Kidney tubule cell (primary cell): Measurements from ENCODE around the gene ERO1A.

Source experiments
- DNase-seq: peaks from one replicate; pipeline ENCODE4 v3.0.0-alpha.2; 2018; ENCODE audit warnings: low spot score

Gene ERO1A

DNA sequence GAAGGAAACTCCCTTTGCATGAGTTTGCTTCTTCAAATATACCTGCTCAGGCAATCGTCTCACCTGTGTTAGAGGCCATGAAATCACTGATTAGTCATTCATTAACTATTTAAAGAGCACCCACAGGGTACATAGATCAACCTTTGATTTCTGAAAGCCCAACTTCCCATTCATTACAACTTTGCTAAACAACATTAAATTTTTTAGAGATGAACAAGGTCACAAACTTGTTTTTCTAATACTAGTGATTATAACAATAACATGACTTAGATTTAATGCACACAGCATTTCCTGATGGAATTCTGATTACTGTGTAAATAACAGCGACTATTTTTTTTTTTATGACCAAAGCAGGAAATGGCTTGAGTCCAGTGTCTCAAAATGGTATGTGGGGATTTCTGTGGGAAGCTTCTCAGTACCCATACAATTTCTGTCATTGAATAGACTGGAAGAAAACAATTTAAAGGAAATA lies 5.4 kb upstream of the ERO1A start:
- peak; percentile 88 for DNase-seq

DNA sequence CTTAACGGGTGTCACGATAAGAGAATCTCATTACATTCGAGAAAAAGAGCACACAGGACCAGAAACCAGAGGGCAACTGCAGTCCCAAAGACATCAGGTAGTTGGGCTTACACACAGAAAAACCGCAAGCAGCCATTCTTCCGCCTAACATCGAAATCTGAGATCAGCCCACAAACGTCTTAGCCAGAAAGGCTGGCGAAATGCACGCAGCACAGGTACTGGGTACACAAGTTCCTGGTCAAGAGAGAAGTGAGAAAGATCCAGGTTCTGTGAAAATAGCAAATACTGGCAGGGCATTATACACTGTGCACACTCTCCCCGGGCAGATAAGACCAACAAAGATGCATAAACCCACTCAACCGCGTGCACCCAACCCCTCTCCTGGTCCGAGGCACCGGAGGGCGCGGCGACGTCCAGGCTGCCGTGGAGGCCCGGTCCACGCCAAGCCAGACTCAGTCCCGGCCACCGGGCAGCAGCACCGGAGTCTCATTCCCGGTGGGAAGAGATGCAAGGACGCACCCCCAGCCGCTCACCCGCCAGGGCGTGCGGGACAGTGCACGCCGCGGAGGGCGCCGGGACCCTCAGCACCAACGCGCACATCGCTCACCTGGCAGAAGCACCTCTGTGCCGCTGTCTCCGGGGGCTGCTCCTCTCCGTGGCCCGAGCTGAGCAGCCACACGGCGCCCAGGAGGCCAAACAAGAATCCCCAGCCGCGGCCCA lies 437 bp downstream of the ERO1A start:
- DNase-seq: peak; percentile 70

DNA sequence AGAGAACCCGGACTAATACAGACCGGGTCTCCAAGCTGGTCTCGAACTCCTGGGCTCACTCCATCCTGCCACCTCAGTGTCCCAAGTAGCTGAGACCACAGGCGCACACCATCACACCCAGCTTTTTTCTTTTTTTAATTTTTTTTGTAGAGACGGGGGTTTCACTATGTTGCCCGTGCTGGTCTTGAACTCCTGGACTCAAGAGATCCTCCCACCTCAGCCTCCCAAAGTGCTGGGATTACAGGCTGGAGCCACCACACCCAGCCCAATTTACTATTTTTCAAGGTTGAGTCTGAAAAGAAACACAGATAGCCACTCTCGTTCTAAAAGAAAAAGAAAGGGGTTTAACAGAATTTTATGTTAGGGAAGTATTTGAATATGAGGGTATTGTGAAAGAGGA lies 1.8 kb downstream of the ERO1A start:
- no peak for DNase-seq

DNA sequence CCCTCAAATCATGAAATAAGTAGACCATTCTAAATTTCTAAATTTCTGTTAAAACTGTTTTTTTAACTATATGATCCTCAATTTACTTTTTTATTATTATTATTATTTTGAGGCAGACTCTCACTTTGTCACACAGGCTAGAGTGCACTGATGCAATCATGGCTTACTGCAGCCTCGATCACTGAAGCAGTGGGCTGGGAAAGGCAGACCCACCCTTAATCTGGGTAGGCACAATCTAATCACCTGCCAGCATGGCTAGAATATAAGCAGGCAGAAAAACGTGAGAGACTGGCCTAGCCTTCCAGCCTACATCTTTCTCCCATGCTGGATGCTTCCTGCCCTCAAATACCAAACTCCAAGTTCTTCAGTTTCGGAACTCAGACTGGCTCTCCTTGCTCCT lies 2.3 kb downstream of the ERO1A start:
- no peak for DNase-seq

DNA sequence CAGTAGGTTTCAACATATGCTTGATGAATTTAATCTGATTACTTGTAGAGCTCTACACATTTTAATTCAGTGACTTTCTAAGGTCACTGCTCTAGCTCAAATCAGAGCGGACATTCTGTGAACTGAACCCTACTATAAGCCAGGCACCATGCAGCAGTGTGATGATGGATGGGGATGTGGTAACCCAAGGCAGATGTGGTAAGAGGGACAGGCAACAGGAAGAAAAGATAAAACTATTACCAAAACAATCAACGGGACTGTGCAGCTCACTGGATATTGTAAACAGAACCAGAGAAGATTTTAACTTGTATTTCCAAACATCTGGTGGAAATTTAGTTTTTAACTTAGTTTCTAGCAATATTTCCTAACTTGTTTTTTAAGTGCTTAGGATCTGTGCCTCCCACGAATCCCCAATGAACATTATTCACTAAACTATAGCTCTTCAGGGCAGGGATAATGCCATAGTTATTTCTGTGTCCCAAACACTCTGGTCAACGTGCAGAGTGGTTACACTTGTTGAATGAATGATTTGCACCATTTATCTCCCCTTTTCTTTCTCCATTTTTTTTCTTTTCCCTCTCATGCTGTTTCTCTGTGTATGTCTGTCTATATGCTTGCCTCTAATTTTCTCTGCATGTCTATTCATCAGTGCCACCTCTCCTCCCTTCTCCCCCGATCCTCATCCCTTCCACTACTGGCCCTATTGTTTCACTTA lies 3.0 kb downstream of the ERO1A start:
- no peak for DNase-seq

DNA sequence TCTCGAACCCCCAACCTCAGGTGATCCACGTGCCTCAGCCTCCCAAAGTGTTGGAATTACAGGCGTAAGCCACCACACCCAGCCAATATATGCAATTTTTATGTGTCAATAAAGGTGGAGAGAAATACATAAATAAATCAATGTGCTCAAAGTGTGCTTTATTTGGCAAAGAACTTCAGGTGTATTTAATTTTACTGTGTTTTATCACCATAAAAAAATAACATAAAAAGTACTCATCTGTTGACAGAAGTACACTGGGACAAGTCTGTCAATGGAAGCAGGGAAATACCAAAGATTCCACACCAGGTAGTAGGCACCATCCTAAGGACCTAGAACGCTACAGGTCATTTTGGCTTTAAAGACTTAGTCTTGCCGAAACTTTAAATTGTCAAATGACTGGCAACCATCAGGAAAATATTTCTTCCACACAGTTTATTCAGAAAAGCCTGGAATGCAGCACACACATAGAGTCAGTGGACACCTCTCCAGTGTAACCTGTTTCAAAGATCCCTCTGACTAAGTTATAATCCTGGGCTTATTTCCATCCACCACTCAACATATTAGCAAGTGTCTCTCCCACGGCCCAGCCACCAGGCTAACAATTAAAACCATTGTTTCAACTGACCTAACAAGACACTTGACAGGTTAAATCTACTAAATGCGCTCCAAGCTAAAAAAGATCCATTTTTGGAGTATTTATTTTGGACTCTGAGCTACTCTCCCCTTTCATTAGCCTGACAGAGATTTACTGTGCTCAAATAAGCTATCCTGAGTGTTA lies 4.2 kb downstream of the ERO1A start:
- DNase-seq: no peak

DNA sequence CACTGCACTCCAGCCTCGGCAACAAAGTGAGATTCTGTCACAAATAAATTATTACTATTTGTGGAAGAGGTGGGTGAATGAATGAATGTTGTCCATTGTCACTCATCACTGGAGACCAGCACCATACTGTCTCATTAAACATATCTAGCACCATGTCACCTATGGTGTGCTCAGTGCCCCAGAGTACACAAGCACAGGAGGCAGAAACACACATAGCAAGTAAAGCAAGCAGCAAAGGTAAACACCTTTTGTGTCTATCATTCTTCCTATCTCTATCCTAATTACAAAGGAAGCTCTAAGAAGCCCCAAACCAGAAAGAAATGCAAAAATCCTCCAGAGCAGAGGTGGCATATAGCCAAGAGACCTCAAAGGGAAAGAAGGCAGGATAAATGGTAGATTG lies 9.2 kb downstream of the ERO1A start:
- no peak for DNase-seq

DNA sequence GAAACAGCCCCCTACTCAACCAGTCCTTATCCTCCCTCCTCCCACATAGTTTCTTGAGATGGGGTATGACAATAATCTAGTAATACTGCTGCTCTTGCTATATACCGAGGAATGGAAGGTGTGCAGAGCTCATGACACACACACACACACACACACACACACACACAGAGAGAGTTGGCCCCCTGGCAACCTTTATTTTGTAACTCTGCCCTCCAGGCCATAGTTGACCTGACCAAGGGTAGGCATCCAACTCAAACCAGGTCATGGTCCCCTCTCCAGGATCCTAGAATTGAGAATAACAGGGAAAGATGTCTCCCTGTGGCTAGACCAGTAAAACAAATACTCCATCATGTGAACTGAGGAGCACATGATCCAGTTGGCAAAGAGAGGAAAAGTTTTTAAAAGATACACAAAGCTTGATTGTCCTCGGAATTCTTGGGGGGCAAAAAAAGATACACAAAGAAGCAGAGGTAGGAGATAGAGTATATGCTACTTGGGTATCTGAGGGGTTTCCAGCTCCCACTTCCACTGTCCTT lies 11.3 kb downstream of the ERO1A start:
- no peak for DNase-seq

DNA sequence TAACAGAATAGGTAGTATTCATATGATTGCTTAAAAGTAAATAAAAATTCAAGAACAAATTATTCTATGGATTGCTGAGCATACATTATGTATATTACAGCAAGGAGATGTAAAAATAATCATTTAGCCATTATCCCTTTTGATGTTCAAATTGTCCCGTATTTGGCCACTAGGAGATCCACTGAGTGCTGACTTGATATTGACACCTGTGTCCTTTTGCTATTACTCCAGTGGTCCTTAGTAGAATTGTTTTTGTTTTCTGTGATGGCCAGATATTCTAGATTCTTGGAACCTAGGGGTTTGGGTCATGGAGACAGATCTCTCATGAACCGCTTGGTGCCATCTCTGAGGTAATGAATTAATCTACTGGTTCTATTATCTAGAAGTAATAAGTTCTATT lies 16.8 kb downstream of the ERO1A start:
- DNase-seq: peak; percentile 13

DNA sequence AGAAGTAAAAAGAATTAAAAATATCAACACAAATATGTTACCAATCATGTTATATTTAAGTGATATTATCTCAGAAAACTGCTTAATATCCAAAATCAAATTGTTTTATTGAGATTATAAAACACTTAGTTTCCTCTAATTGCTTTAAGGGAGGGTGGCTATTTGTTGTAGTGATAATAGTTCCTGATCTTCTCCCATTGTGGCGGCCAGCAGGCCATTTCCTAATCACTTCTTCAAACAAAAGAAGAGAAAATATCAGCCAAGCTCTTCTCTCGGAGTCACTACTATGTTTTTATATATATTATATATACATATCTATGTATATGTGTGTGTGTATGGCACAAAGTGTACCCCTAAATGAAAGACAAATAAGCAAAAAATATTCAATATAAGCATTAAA lies 31.5 kb downstream of the ERO1A start:
- DNase-seq: no peak

DNA sequence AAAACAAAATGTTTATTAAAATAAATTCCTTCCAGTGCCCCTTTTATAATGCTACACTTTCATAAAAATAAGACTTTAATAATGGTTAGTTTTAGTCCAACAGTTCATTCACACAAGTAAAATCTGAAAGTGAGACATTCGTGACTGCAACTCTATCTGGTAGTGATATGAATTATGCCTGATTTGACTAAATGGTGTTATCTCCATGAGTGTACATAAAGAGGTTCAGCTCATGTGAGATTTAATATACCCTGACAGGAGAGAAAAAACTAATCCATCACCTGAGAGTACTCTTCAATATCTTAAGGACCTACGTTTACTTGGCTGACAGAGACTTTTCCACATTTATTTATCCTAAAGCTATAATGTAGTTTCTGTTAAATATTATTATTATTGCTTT lies 34.0 kb downstream of the ERO1A start:
- DNase-seq: no peak

DNA sequence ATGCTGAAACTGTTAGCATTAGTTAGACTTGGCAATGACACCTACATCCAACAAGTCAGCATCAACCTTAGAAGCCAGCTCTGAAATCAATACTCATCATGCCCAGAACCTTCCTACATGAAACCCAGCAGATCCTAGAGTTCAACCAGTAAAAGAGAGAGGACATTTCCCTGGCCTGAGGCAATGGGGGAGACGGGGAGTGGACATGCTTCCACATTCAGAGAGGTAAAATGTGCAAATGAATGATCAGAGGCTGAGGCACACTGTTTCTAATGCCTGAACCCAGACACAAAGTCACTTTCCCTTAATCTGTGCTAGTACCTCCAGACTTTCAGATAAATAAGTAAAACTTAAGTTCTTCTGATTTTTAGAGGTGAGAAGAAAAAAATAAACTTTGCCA lies 34.5 kb downstream of the ERO1A start:
- no peak for DNase-seq

DNA sequence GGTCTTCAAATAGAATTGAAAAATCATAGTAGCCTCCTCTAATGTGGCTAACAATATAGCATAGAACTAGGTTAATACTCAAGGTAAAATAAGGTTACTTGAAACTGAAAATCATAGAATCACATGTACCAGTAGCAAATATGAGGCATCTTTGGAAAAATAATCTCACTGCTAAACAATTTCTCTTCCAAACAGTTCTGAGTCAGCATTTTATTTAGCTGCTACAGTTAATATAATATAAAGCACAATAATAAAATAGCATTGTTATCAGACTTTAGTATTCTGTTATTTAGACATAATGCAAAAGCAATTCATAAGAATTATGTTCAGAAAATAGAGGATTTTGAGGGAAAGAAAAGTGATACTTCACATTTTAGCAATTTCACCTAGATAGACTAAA lies 35.0 kb downstream of the ERO1A start:
- no peak for DNase-seq

DNA sequence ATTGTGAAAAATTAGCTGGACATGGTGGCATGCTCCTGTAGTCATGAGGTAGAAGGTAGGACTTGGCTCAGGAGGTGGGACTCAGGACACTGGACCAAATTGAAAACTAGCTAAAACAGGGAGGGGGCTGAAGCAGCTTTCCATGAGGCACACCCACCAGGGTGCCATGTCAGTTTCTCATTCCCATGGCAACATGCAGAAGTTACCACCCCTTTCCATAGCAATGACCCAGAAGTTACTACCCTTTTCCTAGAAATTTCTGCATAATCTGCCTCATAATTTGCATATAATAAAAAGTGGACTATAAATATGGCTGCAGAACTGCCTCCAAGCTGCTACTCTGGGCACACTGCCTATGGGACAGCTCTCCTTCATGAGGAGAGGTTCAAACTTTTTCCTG lies 38.5 kb downstream of the ERO1A start:
- DNase-seq: no peak

DNA sequence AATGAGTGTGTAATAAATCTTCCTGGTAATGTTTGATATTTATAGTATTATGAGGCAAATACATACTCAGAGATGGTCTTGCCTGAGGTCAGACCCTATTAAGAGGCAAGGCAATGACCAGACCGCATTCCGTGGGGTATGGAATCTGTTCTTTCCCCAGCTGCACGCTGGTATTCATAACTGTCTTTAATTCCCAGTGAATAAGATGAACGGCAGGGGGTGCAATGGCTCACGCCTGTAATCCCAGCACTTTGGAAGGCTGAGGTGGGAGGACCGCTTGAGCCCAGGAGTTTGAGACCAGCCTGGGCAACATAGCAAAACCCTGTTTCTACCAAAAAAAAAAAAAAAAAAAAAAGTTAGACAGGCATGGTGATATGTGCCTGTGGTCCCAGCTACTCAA lies 44.6 kb downstream of the ERO1A start:
- DNase-seq: no peak

DNA sequence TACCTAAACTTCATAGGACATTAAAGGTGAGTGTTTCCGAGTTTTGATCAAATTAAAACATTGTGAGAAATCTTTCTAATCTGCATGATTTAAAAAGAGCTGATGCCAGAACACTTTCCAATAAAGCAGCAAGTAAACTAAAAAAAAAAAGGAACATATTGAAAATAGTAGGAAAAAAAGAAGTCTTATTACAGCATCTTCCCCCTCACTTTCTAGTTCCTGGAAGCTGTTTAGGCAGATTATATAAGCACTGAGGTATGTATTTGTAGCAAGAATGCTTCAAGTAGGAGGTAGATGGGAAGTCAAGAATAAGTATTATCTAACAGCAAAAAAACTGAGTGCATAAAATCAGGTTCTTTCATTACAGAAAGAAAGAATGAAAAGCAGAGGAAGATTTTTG lies 45.8 kb downstream of the ERO1A start:
- no peak for DNase-seq

DNA sequence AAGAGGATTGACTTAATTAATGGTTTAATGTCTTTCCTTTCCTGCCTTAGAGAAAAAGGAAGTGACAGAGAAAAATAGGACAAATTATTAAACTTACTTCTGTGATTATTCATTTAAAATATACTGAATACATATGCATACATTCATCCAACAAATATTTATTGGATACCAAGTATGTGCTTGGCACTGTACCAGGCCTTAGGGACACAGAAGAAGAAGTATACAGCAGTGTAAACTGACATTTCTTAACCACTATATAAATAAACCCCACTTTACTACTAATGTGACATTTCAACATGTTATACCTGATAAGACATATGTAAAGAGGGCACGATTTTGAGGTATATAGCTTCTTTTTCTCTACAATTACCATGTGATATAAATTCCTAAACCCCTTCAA lies 53.6 kb downstream of the ERO1A start:
- no peak for DNase-seq

DNA sequence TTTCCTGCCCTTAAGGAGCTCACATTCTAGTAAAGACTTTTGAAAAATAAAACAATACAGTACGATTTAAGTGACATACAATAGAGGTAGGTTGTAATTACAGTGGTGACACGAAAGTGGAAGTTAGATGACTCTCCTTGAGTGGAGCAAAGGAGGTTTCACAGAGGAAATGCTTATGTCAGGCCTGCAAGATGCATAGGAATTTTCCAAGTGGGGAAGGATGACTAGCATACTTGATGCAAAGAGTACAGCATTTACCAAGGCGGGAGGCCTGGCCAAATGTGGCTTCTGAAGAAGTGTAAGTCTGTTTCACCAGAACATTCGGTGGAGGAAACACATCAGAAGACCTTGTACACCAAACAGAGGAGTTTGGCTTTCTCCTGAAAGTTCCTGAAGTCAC lies 55.2 kb downstream of the ERO1A start:
- no peak for DNase-seq

DNA sequence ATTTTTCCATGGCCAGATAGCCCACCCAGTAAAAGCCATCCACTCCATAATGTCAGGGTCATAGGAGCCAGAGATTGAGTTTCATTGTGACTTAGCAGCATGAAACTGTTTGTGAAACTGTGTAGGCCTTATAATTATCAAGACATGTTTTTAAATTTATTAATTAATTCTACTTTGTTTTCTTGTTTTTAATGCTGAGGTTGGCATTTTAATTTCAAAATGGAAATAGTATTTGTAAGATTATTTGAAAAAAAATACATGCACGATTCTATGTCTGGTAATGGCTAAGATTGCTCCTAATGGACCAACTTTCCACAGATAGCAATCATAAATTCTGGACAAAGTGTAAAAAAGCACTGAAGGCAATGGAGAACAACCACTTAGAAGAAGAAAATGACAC lies 75.7 kb downstream of the ERO1A start:
- no peak for DNase-seq

DNA sequence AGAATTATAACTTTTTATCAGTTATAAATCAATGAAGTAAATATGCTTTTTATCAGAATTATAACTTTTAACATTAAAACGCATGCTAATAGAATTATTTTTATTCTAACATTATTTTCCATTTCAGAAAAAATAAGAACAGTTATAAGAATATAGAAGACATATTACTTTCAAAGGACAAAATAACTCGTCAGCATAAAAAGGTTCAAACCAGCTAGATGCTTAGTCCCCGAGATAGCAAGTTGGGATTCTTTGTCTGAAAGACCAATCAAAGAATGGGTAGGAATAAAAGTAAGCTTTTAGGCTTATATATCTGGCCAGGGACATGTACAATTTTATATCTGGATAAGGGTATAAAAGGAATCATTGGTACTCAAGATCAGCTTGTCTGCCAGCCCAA lies 76.8 kb downstream of the ERO1A start:
- no peak for DNase-seq

DNA sequence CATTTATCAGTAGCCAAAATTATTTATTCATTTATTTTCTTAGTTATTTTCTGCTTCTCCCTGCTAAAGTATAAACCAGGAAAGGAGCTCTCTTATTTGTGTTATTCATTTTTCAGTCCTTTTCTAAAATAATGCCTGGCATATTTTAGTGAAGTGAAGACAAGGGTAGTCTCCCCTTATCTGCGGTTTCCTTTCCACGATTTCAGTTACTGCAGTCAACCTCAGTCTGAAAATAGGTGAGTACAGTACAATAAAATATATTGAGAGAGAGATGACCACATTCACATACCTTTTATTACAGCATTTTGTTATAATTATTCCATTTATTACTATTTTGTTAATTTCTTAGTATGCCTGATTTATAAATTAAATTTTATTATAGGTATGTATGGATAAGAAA lies 85.2 kb downstream of the ERO1A start:
- no peak for DNase-seq

DNA sequence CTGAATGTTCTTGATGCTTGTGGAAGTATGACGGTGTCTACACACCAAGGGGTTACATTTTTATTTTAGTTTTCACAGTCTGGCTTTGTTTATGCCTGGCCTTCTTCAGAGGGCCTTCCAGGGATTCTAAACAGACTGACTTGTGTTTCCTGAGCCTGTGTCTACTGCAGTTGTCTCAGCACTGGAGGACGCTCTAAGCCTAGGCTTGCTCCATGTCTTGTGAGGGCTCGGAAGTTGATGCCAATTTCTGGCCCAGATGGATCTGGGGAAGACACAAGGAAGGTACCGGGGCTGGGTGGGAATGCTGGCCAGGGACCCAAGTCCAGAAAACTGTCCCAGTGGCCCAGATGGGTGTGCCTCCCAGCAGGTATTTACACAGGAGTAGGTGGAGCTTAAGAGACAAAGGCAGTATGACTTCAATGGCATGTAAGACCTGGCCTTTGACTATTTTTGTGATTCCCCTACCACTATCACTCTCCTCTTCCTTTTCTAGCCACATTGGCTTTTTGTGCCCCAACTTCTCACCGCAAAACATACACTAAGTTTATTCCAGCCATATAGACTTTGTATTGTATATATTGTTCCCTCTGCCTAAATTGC lies 85.8 kb downstream of the ERO1A start:
- no peak for DNase-seq
